NCI-H146 (cell line): ENCODE results near the gene LRRC51.

Experiments
- DNase-seq: peaks from one replicate; lab custom pipeline; 2025; lab: John Stamatoyannopoulos, UW

LRRC51 gene

GRCh38 chr11:72070491-72070890 is 10.2 kb upstream of the LRRC51 start:
- DNase-seq: no peak

- no peak for DNase-seq
Measured at GRCh38 chr11:72072348-72072747, 8.3 kb upstream of the LRRC51 start.

- no peak for DNase-seq
Measured at GRCh38 chr11:72075109-72075508, 5.5 kb upstream of the LRRC51 start.

- no peak for DNase-seq
Measured at GRCh38 chr11:72075756-72076155, 4.9 kb upstream of the LRRC51 start.

GRCh38 chr11:72078477-72078876 is 2.2 kb upstream of the LRRC51 start:
- DNase-seq: no peak

- DNase-seq: no peak
Measured at GRCh38 chr11:72079819-72080325, 778 bp upstream of the LRRC51 start.

GRCh38 chr11:72081184-72081644 is 564 bp downstream of the LRRC51 start:
- no peak for DNase-seq

- no peak for DNase-seq
Measured at GRCh38 chr11:72081821-72082453, 1.3 kb downstream of the LRRC51 start.

GRCh38 chr11:72083414-72083813 is 2.8 kb downstream of the LRRC51 start:
- DNase-seq: no peak

- no peak for DNase-seq
Measured at GRCh38 chr11:72084076-72084475, 3.4 kb downstream of the LRRC51 start.

GRCh38 chr11:72084965-72085364 is 4.3 kb downstream of the LRRC51 start:
- DNase-seq: no peak

GRCh38 chr11:72085621-72086351 is 5.1 kb downstream of the LRRC51 start:
- DNase-seq: peak; percentile 53

GRCh38 chr11:72088076-72088808 is 7.6 kb downstream of the LRRC51 start:
- DNase-seq: no peak

GRCh38 chr11:72091292-72091691 is 10.6 kb downstream of the LRRC51 start:
- peak; percentile 27 for DNase-seq

GRCh38 chr11:72098741-72099140 is 18.1 kb downstream of the LRRC51 start:
- DNase-seq: no peak

- DNase-seq: no peak
Measured at GRCh38 chr11:72100009-72100408, 19.4 kb downstream of the LRRC51 start.

GRCh38 chr11:72100462-72100861 is 19.8 kb downstream of the LRRC51 start:
- no peak for DNase-seq

- DNase-seq: no peak
Measured at GRCh38 chr11:72102162-72102561, 21.5 kb downstream of the LRRC51 start.

GRCh38 chr11:72102631-72102945 is 21.9 kb downstream of the LRRC51 start:
- no peak for DNase-seq

- DNase-seq: peak; percentile 99
Measured at GRCh38 chr11:72102946-72103753, 22.5 kb downstream of the LRRC51 start, which contains the start of gene LAMTOR1. Gene LAMTOR1, minus strand, starts transcription at chr11:72103297. Its CDS starts 73 bp downstream, at chr11:72103224.

- no peak for DNase-seq
Measured at GRCh38 chr11:72103754-72104167, 23.1 kb downstream of the LRRC51 start.

- DNase-seq: no peak
Measured at GRCh38 chr11:72105888-72106287, 25.2 kb downstream of the LRRC51 start, which contains the start of gene TOMT. Gene TOMT, plus strand, starts transcription at chr11:72105924. Its CDS starts 28 bp downstream, at chr11:72105952.
